Measurements from ENCODE around the gene AGRN.

The AGRN gene

GRCh38 chr1:980137-980571, 39.8 kb upstream of the AGRN start:
- Histone ChIP-seq H3K18ac (ENCODE audit: low read length) (no peak overlapping the region), H3K27ac (replicated peaks; ENCODE audit: low read length) (no peak overlapping the region), H2BK15ac (ENCODE audit: low read length) (peak overlapping the region; percentile 67), H2BK5ac (ENCODE audit: low read length) (no peak overlapping the region), H2BK120ac (ENCODE audit: low read depth, low read length) (no peak overlapping the region), H2BK12ac (ENCODE audit: low read length) (no peak overlapping the region), H3K9ac (ENCODE audit: low read depth, low read length, poor library complexity) (no peak overlapping the region), H3K36me3 (replicated peaks in 1 of 2; ENCODE audit: control insufficient read depth in 2 of 2, insufficient read depth in 2 of 2, low read length in 2 of 2) (no peaks in the 10 kb centered on the region), H3K23ac (ENCODE audit: low read depth, low read length, poor library complexity) (peak overlapping the region; percentile 50), H2AK5ac (ENCODE audit: low read depth, low read length) (peak overlapping the region; percentile 84), H3K4me3 (ENCODE audit: low read length in 2 of 2) (no peak overlapping the region), H3K79me1 (ENCODE audit: low read depth, low read length) (no peaks in the 10 kb centered on the region), H3K4ac (ENCODE audit: low read length) (no peak overlapping the region), H4K8ac (ENCODE audit: low read depth, low read length) (no peak overlapping the region), H3K4me2 (ENCODE audit: insufficient read depth, low read length, poor library complexity, severe bottlenecking) (no peak overlapping the region), H3K4me1 (ENCODE audit: control insufficient read depth in 2 of 2, insufficient read depth in 1 of 2, low read depth in 1 of 2, low read length in 2 of 2) (peaks cover 0 to 1% of the 10 kb centered on the region in 2 donors), H3K9me3 (replicated peaks in 1 of 2; ENCODE audit: control insufficient read depth in 2 of 2, insufficient read depth in 1 of 2, low read depth in 1 of 2, low read length in 2 of 2) (no peaks in the 10 kb centered on the region), H3K14ac (ENCODE audit: low read length) (no peak overlapping the region), H3K27me3 (ENCODE audit: control insufficient read depth in 3 of 3, insufficient read depth in 3 of 3, low read depth in 1 of 3, low read length in 3 of 3) (peaks cover 0 to 60% (median 8%) of the 10 kb centered on the region in 3 experiments), H2AFZ (ENCODE audit: low read length) (no peak overlapping the region), H4K91ac (ENCODE audit: low read depth, low read length, poor library complexity) (no peak overlapping the region)
- WGBS, 2 donors (ENCODE audit: extremely low coverage in 2 of 2, insufficient read length in 2 of 2, insufficient replicate concordance in 1 of 2) = no CpG with 5 or more reads among the region's 13 CpGs
- DNase-seq (ENCODE audit: low spot score) = no peak

- H3K79me1 ChIP-seq (ENCODE audit: low read depth, low read length) = no peaks in the 10 kb centered on the region
- H3K4me1 ChIP-seq (ENCODE audit: control insufficient read depth in 2 of 2, insufficient read depth in 1 of 2, low read depth in 1 of 2, low read length in 2 of 2) = peaks cover 0 to 1% of the 10 kb centered on the region in 2 donors
- no peak overlapping the region for H3K27ac ChIP-seq (replicated peaks; ENCODE audit: low read length)
- H3K4me2 ChIP-seq (ENCODE audit: insufficient read depth, low read length, poor library complexity, severe bottlenecking) = no peak overlapping the region
- peaks cover 0 to 57% (median 5%) of the 10 kb centered on the region in 3 experiments for H3K27me3 ChIP-seq (ENCODE audit: control insufficient read depth in 3 of 3, insufficient read depth in 3 of 3, low read depth in 1 of 3, low read length in 3 of 3)
- H3K4ac ChIP-seq (ENCODE audit: low read length) = no peak overlapping the region
- H2BK5ac ChIP-seq (ENCODE audit: low read length) = peak overlapping the region; percentile 75
- WGBS, 2 donors (ENCODE audit: extremely low coverage in 2 of 2, insufficient read length in 2 of 2, insufficient replicate concordance in 1 of 2) = no CpG with 5 or more reads among the region's 35 CpGs
- no peak overlapping the region for H4K8ac ChIP-seq (ENCODE audit: low read depth, low read length)
- H2AFZ ChIP-seq (ENCODE audit: low read length) = no peak overlapping the region
- peak overlapping the region; percentile 38 for H3K18ac ChIP-seq (ENCODE audit: low read length)
- no peaks in the 10 kb centered on the region for H3K36me3 ChIP-seq (replicated peaks in 1 of 2; ENCODE audit: control insufficient read depth in 2 of 2, insufficient read depth in 2 of 2, low read length in 2 of 2)
- peak overlapping the region; percentile 84 for H2AK5ac ChIP-seq (ENCODE audit: low read depth, low read length)
- no peak overlapping the region for H3K4me3 ChIP-seq (ENCODE audit: low read length in 2 of 2)
- peak overlapping the region; percentile 80 for H3K23ac ChIP-seq (ENCODE audit: low read depth, low read length, poor library complexity)
- H2BK120ac ChIP-seq (ENCODE audit: low read depth, low read length) = no peak overlapping the region
- no peak for DNase-seq (ENCODE audit: low spot score)
- no peak overlapping the region for H2BK12ac ChIP-seq (ENCODE audit: low read length)
- H3K9ac ChIP-seq (ENCODE audit: low read depth, low read length, poor library complexity) = peak overlapping the region; percentile 60
- H3K9me3 ChIP-seq (replicated peaks in 1 of 2; ENCODE audit: control insufficient read depth in 2 of 2, insufficient read depth in 1 of 2, low read depth in 1 of 2, low read length in 2 of 2) = no peaks in the 10 kb centered on the region
- no peak overlapping the region for H4K91ac ChIP-seq (ENCODE audit: low read depth, low read length, poor library complexity)
- peak overlapping the region; percentile 67 for H2BK15ac ChIP-seq (ENCODE audit: low read length)
- H3K14ac ChIP-seq (ENCODE audit: low read length) = peak overlapping the region; percentile 71
Observed at GRCh38 chr1:980602-981395, 39.1 kb upstream of the AGRN start.

DNA sequence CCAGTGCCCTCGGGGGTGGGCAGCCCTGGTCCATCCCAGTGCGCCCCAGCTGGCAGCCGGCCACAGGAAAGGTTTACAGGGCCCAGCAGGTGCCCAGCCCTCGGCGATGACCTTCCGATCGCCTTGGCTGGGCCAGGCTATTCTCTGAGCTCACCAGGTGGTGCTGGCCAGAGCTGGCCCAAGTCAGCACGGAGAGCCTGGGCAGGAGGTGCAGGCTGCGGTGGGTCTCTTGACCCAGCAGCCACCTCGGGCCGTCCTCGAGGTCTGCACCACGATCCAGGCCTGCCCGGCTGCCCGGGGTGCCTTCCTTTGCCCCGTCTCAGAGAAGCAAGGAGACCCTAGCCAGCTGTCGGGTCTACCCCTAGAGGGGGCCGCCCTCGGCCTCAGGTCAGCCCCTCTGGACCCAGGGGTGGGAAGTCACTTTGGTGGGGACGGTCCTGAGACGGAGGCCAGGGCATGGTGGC, 38.4 kb upstream of the AGRN start:
- Histone ChIP-seq H4K91ac (ENCODE audit: low read depth, low read length, poor library complexity) (no peak overlapping the region), H3K4ac (ENCODE audit: low read length) (no peak overlapping the region), H2AK5ac (ENCODE audit: low read depth, low read length) (peak overlapping the region; percentile 52), H3K4me2 (ENCODE audit: insufficient read depth, low read length, poor library complexity, severe bottlenecking) (no peak overlapping the region), H2BK15ac (ENCODE audit: low read length) (peak overlapping the region; percentile 37), H3K4me1 (ENCODE audit: control insufficient read depth in 2 of 2, insufficient read depth in 1 of 2, low read depth in 1 of 2, low read length in 2 of 2) (no peaks in the 10 kb centered on the region), H3K9me3 (replicated peaks in 1 of 2; ENCODE audit: control insufficient read depth in 2 of 2, insufficient read depth in 1 of 2, low read depth in 1 of 2, low read length in 2 of 2) (no peaks in the 10 kb centered on the region), H3K14ac (ENCODE audit: low read length) (no peak overlapping the region), H3K18ac (ENCODE audit: low read length) (peak overlapping the region; percentile 48), H2AFZ (ENCODE audit: low read length) (no peak overlapping the region), H4K8ac (ENCODE audit: low read depth, low read length) (no peak overlapping the region), H3K4me3 (ENCODE audit: low read length in 2 of 2) (no peak overlapping the region), H3K27me3 (ENCODE audit: control insufficient read depth in 3 of 3, insufficient read depth in 3 of 3, low read depth in 1 of 3, low read length in 3 of 3) (peaks cover 0 to 51% (median 4%) of the 10 kb centered on the region in 3 experiments), H2BK120ac (ENCODE audit: low read depth, low read length) (no peak overlapping the region), H3K27ac (replicated peaks; ENCODE audit: low read length) (no peak overlapping the region), H3K79me1 (ENCODE audit: low read depth, low read length) (no peaks in the 10 kb centered on the region), H3K23ac (ENCODE audit: low read depth, low read length, poor library complexity) (peak overlapping the region; percentile 43), H3K36me3 (replicated peaks in 1 of 2; ENCODE audit: control insufficient read depth in 2 of 2, insufficient read depth in 2 of 2, low read length in 2 of 2) (no peaks in the 10 kb centered on the region), H2BK12ac (ENCODE audit: low read length) (peak overlapping the region; percentile 58), H3K9ac (ENCODE audit: low read depth, low read length, poor library complexity) (no peak overlapping the region), H2BK5ac (ENCODE audit: low read length) (peak overlapping the region; percentile 24)
- no peak for DNase-seq (ENCODE audit: low spot score)
- no CpG with 5 or more reads among the region's 21 CpGs for WGBS, 2 donors (ENCODE audit: extremely low coverage in 2 of 2, insufficient read length in 2 of 2, insufficient replicate concordance in 1 of 2)

DNA sequence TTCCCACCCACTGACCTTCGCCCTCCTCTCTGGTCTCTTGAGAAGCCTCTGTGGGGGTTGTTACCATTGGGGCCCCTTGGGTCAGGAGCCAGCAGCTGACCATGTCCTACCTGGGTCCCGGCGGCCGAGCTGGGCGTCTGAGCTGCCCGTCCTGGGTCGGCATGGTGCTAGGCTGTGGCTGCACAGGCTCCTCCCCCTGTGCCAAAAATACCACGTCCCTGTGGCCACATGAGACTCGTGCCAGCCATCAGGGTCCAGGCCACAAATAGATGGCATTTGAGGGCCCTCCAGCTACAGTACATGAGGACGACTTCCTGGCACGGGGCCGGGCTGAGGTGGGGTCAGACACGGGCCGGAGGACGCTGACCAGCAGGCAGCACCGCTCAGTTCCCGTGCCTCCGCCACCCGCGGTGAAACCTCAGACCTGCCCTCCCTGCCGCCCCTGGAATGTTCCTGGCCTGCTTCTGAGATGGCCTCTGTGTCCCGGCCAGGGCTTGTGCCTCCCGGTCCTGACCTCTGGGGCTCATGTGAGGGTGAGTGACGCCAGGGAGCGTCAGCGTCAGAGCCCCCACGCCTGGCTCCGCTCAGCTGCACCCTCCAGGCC, 37.9 kb upstream of the AGRN start, which contains the start of gene PERM1:
TSS of gene PERM1 (minus strand) at position 139 of the 604 bp plus-strand sequence. CDS start 1,064 bp downstream, outside the sequence.
- Histone ChIP-seq H3K79me1 (ENCODE audit: low read depth, low read length) (no peaks in the 10 kb centered on the region), H2BK5ac (ENCODE audit: low read length) (peak within 1 kb of the TSS; percentile 94), H3K23ac (ENCODE audit: low read depth, low read length, poor library complexity) (peak within 1 kb of the TSS; percentile 67), H3K4ac (ENCODE audit: low read length) (no peak within 1 kb of the TSS), H3K4me2 (ENCODE audit: insufficient read depth, low read length, poor library complexity, severe bottlenecking) (no peak within 1 kb of the TSS), H3K9ac (ENCODE audit: low read depth, low read length, poor library complexity) (peak within 1 kb of the TSS; percentile 83), H2BK15ac (ENCODE audit: low read length) (peak within 1 kb of the TSS; percentile 89), H2BK120ac (ENCODE audit: low read depth, low read length) (no peak within 1 kb of the TSS), H3K9me3 (replicated peaks in 1 of 2; ENCODE audit: control insufficient read depth in 2 of 2, insufficient read depth in 1 of 2, low read depth in 1 of 2, low read length in 2 of 2) (no peaks in the 10 kb centered on the region), H3K18ac (ENCODE audit: low read length) (peak within 1 kb of the TSS; percentile 48), H3K4me3 (ENCODE audit: low read length in 2 of 2) (no peak within 1 kb of the TSS), H3K4me1 (ENCODE audit: control insufficient read depth in 2 of 2, insufficient read depth in 1 of 2, low read depth in 1 of 2, low read length in 2 of 2) (no peaks in the 10 kb centered on the region), H3K36me3 (replicated peaks in 1 of 2; ENCODE audit: control insufficient read depth in 2 of 2, insufficient read depth in 2 of 2, low read length in 2 of 2) (no peaks in the 10 kb centered on the region), H4K91ac (ENCODE audit: low read depth, low read length, poor library complexity) (no peak within 1 kb of the TSS), H3K27me3 (ENCODE audit: control insufficient read depth in 3 of 3, insufficient read depth in 3 of 3, low read depth in 1 of 3, low read length in 3 of 3) (peaks cover 0 to 51% (median 4%) of the 10 kb centered on the region in 3 experiments), H2AFZ (ENCODE audit: low read length) (no peak within 1 kb of the TSS), H2BK12ac (ENCODE audit: low read length) (peak within 1 kb of the TSS; percentile 73), H4K8ac (ENCODE audit: low read depth, low read length) (no peak within 1 kb of the TSS), H2AK5ac (ENCODE audit: low read depth, low read length) (peak within 1 kb of the TSS; percentile 84), H3K14ac (ENCODE audit: low read length) (no peak within 1 kb of the TSS), H3K27ac (replicated peaks; ENCODE audit: low read length) (no peak within 1 kb of the TSS)
- WGBS, 2 donors (ENCODE audit: extremely low coverage in 2 of 2, insufficient read length in 2 of 2, insufficient replicate concordance in 1 of 2) = no CpG with 5 or more reads among the region's 28 CpGs
- DNase-seq (ENCODE audit: low spot score) = no peak

Data from neuronal stem cell (in vitro differentiated cells).